GM21576 (cell line): ENCODE results near the gene KIAA1755.
"Not testable (repeated sequence)": the region's sequence is repeated elsewhere in the genome, so short reads cannot be mapped to it uniquely, and the experiment has no call there.

ENCODE experiments used
- ATAC-seq: cut with Tn5 transposase; IDR thresholded peaks from one replicate; pipeline ENCODE4 v1.9.1; 2021; ENCODE audit warnings: mild to moderate bottlenecking, moderate library complexity; ENCODE audit not compliant: unreplicated experiment

The KIAA1755 gene

GRCh38 chr20:38267901-38268514 is 7.5 kb upstream of the KIAA1755 start:
- no peak for ATAC-seq

GRCh38 chr20:38267296-38267695 is 6.8 kb upstream of the KIAA1755 start:
- ATAC-seq, result no peak

GRCh38 chr20:38266426-38266825 is 5.9 kb upstream of the KIAA1755 start:
- no peak for ATAC-seq

GRCh38 chr20:38262931-38263330 is 2.4 kb upstream of the KIAA1755 start:
- ATAC-seq, result no peak

DNA sequence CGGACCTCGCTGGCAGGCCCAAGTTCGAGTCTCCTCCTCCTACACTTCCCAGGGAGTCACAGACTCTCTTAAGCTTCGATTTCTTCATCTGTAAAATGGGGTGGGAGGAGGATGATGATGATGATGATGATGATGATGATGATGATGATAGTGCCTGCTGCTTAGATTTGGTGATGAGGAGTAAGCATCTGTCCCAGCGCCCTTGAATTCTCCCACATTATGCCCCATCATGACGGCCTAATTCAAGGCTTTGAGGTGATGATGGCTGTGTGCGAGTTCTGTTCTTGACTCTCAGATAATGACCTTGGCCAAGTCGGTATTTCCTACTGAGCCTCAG is 487 bp upstream of the KIAA1755 start:
- no peak for ATAC-seq

DNA sequence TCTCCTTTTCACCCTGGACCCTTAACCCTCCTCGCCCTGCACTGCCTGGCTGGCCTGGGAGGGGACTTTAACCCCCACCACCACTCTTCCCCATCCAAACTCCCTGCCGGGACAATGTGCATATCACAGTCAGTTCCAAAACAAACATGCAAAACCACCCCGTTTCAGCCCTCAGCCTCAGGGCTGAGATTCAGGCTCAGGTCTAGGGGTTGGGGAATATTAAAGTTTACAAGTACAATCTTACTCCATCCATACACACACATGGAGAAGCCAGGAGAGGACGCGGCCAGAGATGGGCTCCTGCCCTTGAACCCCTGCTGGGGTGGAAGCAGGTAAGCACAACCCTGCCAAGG is 534 bp downstream of the KIAA1755 start:
- no peak for ATAC-seq

- ATAC-seq, result no peak
Measured at GRCh38 chr20:38258545-38259215, 1.9 kb downstream of the KIAA1755 start.

GRCh38 chr20:38256966-38257365 is 3.6 kb downstream of the KIAA1755 start:
- ATAC-seq, result no peak

DNA sequence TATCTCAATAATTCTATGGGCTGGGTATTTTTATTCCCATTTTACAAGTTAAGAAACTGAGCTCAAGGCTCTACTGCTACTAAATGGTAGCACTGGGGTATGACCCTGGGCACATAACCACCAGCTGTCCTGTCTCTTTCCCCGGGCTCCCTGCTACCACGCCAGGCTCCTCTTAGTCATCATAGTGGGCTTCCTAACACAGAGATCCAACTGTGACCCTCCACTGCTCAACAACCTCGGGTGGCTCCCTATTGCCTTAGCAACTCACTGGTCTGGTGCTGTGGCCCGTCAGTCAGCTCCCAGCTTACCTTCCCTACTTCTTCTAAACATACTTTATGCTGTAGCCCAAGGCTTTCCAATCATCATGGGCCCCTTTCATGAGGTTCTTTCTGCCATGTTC is 4.5 kb downstream of the KIAA1755 start:
- no peak for ATAC-seq

DNA sequence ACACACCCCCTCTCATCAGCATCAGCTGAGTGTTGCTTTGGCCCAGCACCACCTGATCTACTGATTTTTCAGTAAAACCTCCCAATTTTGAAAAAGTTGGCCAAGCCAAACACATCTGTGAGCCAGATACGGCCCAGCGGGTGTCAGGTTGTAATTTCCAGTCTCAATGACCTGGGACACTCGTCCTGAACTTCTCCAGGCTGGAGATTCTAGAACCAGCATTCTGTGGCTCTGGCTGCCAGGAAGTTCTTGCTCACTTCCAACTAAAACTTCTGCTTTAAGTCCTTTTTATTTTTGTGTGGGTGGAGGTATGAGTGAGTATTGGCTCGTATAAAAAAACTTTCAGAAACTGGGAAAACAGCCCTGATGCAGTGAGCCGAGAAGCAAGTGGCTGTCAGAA is 5.1 kb downstream of the KIAA1755 start:
- no peak for ATAC-seq

DNA sequence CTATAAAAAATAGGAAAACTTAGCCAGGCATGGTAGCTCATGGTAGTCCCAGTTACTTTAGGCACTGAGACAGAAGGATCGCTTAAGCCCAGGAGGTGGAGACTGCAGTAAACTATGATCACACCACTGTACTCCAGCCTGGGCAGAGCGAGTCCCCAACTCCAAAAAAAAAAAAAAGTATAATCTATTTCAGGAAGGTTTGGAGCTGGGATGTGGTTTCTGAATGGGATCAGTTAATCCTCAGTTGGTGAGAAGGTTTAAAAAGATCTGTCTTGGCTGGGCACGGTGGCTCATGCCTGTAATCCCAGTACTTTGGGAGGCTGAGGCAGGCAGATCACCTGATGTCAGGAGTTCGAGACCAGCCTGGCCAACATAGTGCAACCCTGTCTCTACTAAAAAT is 5.9 kb downstream of the KIAA1755 start:
- ATAC-seq, result not testable (repeated sequence)

GRCh38 chr20:38253571-38253970 is 7.0 kb downstream of the KIAA1755 start:
- ATAC-seq, result no peak

- ATAC-seq, result no peak
Measured at GRCh38 chr20:38252292-38253288, 7.9 kb downstream of the KIAA1755 start.

DNA sequence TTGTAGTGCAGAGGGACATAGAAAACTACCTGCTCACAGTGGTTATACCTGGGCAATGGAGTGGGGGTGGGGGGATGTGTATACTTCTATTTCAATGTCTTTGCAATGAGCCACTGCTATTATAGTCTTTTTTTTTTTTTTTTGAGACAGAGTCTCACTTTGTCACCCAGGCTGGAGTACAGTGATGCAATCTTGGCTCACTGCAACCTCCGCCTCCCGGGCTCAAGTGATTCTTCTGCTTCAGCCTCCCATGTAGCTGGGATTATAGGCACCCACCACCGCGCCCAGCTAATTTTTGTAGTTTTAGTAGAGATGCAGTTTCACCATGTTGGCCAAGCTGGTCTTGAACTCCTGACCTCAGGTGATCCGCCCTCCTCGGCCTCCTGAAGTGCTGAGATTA is 9.1 kb downstream of the KIAA1755 start:
- not testable (repeated sequence) for ATAC-seq

GRCh38 chr20:38250609-38251008 is 9.9 kb downstream of the KIAA1755 start:
- ATAC-seq, result no peak

- no peak for ATAC-seq
Measured at GRCh38 chr20:38249536-38250310, 10.8 kb downstream of the KIAA1755 start.

DNA sequence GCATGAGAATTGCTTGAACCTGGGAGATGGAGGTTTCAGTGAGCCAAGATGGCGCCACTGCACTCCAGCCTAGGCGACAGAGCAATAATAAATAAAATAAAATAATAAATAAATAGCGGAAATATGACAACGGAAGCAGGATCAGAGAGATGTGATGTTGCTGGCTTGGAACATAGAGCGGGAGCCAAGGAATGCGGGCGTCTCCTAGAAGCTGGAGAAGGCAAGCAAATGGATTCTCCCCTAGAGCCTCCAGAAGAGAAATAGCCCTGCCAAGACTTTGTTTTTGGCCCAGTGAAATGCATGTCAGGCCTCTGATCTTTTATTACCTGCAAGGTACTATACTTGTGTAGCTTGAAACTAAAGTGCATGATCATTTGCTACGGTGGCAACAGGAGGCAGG is 12.4 kb downstream of the KIAA1755 start:
- ATAC-seq, result no peak

- ATAC-seq, result not testable (repeated sequence)
Measured at GRCh38 chr20:38247725-38248124, 12.8 kb downstream of the KIAA1755 start.

DNA sequence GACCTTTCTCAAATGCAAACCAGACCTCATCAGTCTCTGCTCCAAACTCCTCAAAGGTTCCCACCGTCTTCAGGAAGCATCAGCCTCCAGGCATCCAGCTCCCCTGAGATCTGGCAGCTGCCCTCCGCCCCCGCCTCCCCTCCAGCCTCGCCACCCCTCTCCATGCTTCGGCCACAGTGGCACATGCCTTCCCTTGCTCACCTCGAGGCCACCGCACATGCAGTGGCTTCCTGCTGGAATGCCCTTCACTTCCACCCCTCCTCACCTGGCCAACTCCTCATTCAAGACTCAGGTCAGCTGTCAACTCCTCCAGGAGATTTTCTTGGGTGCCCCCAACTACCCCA is 13.4 kb downstream of the KIAA1755 start:
- ATAC-seq, result no peak

DNA sequence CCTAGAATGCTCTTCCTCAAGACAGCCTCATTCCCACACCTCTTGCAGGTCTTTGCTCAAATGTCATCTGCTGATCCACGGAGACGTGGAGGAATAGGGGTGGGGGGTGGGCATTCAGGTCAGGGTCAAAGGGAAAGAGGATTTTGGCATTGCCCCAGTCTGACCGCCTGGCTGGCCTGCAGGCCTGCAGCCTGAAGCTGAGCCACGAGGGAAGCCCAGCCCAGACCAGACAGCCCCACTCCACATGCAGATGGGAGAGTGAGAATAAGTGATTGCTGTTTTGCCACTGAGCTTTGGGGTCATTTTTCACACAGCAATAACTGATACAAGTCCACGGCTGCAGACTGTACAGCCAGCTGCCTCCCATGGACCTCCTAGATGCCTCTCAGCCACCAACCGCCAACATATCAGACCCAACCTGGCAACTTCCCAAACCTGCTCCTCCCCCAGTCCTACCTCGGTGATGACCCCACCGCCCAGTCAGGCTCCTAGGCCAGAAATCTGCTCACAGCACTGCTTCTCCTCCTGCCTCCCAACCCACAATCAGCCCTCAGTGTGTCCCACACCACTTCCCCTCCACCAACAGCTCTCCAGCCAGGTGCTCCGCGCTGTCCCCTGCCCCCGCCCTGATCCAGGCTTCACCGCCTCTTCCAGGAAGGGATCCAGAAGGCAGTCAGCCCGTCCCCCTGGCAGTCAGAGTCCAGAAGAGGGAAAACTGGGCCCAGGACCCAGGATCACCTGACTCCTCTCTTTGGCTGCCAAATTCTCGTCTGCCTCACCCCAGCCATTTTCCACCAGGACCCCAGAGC is 14.0 kb downstream of the KIAA1755 start:
- ATAC-seq, result no peak
